ENCODE data around the gene PDPK1.
A peak's percentile ranks its signal among the peaks of the same experiment; 100 is the strongest.
"Not testable (repeated sequence)": the region's sequence is repeated elsewhere in the genome, so short reads cannot be mapped to it uniquely, and the experiment has no call there.

PDPK1 gene

GRCh38 chr16:2523801-2524231 is 14.0 kb upstream of the PDPK1 start:
- no peak for DNase-seq (ENCODE audit: low spot score)

- DNase-seq (ENCODE audit: low spot score), result no peak
Observed at GRCh38 chr16:2524339-2524938, 13.4 kb upstream of the PDPK1 start.

GRCh38 chr16:2526135-2526534 is 11.7 kb upstream of the PDPK1 start:
- DNase-seq (ENCODE audit: low spot score), result no peak

- DNase-seq (ENCODE audit: low spot score), result no peak
Observed at GRCh38 chr16:2527071-2527783, 10.6 kb upstream of the PDPK1 start.

GRCh38 chr16:2527784-2528100 is 10.1 kb upstream of the PDPK1 start:
- no peak for DNase-seq (ENCODE audit: low spot score)

GRCh38 chr16:2528161-2529060 is 9.4 kb upstream of the PDPK1 start:
- DNase-seq (ENCODE audit: low spot score), result no peak

- DNase-seq (ENCODE audit: low spot score), result no peak
Observed at GRCh38 chr16:2529061-2529931, 8.5 kb upstream of the PDPK1 start.

GRCh38 chr16:2529961-2530628 is 7.7 kb upstream of the PDPK1 start:
- DNase-seq (ENCODE audit: low spot score), result no peak

GRCh38 chr16:2530629-2531318 is 7.0 kb upstream of the PDPK1 start:
- DNase-seq (ENCODE audit: low spot score), result no peak

- DNase-seq (ENCODE audit: low spot score), result no peak
Observed at GRCh38 chr16:2531371-2531695, 6.5 kb upstream of the PDPK1 start, which contains the start of gene CEMP1. TSS of gene CEMP1 (minus strand) at chr16:2531408. CDS start at chr16:2531073, 335 bp downstream.

- DNase-seq (ENCODE audit: low spot score), result peak; percentile 97
Observed at GRCh38 chr16:2531696-2532493, 5.9 kb upstream of the PDPK1 start.

- DNase-seq (ENCODE audit: low spot score), result peak; percentile 86
Observed at GRCh38 chr16:2532494-2533141, 5.2 kb upstream of the PDPK1 start.

- not testable (repeated sequence) for DNase-seq (ENCODE audit: low spot score)
Observed at GRCh38 chr16:2533142-2533755, 4.6 kb upstream of the PDPK1 start.

- DNase-seq (ENCODE audit: low spot score), result no peak
Observed at GRCh38 chr16:2533912-2534311, 3.9 kb upstream of the PDPK1 start.

GRCh38 chr16:2534335-2534734 is 3.5 kb upstream of the PDPK1 start:
- DNase-seq (ENCODE audit: low spot score), result peak; percentile 2

GRCh38 chr16:2535625-2536013 is 2.2 kb upstream of the PDPK1 start:
- DNase-seq (ENCODE audit: low spot score), result peak; percentile 5

GRCh38 chr16:2539192-2539844 is 1.5 kb downstream of the PDPK1 start:
- DNase-seq (ENCODE audit: low spot score), result not testable (repeated sequence)

- DNase-seq (ENCODE audit: low spot score), result peak; percentile 68
Observed at GRCh38 chr16:2539845-2540458, 2.1 kb downstream of the PDPK1 start.
